H9 (cell line): ENCODE measurements around the gene SNX2. TPM values are rescaled to one million over a fixed set of nuclear protein-coding genes. Genes with fewer than 3 reads are reported as not detected.

Source experiments
- DNase-seq: peaks from one replicate; pipeline ENCODE4 v3.0.0-alpha.2; 2017
- H2AFZ ChIP-seq: one replicate; pipeline ENCODE4 v1.6.1; 2013; ENCODE audit warnings: mild to moderate bottlenecking, low read length, control low read depth, moderate library complexity
- H2AK5ac ChIP-seq: 2 replicates; pipeline ENCODE4 v1.6.1; 2013; ENCODE audit warnings: low read length, control low read depth, mixed read lengths; ENCODE audit not compliant: insufficient read length
- H2BK120ac ChIP-seq: one replicate; pipeline ENCODE4 v1.6.1; 2013; ENCODE audit warnings: low read depth, mild to moderate bottlenecking, low read length, control low read depth, inconsistent platforms; ENCODE audit not compliant: poor library complexity, severe bottlenecking
- H2BK12ac ChIP-seq: 2 replicates; pipeline ENCODE4 v1.6.1; 2013; ENCODE audit warnings: low read length, control low read depth, mixed read lengths, low read depth; ENCODE audit not compliant: insufficient read length
- H2BK15ac ChIP-seq: 2 replicates; pipeline ENCODE4 v1.6.1; 2013; ENCODE audit warnings: low read depth, low read length, control low read depth
- H2BK20ac ChIP-seq: one replicate; pipeline ENCODE4 v1.6.1; 2013; ENCODE audit warnings: low read depth, mild to moderate bottlenecking, low read length, control low read depth, inconsistent platforms; ENCODE audit not compliant: poor library complexity, severe bottlenecking
- H2BK5ac ChIP-seq: 2 replicates; pipeline ENCODE4 v1.6.1; 2013; ENCODE audit warnings: low read length, control low read depth, mixed read lengths; ENCODE audit not compliant: insufficient read length
- H3K14ac ChIP-seq: 2 replicates; pipeline ENCODE4 v1.6.1; 2013; ENCODE audit warnings: low read length, control low read depth; ENCODE audit not compliant: insufficient read depth
- H3K18ac ChIP-seq: 2 replicates; pipeline ENCODE4 v1.6.1; 2013; ENCODE audit warnings: low read depth, mild to moderate bottlenecking, mixed read lengths, low read length, control low read depth; ENCODE audit not compliant: insufficient read length
- H3K23ac ChIP-seq: 2 replicates; pipeline ENCODE4 v1.6.1; 2013; ENCODE audit warnings: low read length, control low read depth, mixed read lengths, low read depth; ENCODE audit not compliant: insufficient read length
- H3K23me2 ChIP-seq: 2 replicates; pipeline ENCODE4 v1.6.1; 2013; ENCODE audit warnings: low read depth, mild to moderate bottlenecking, mixed read lengths, low read length, control low read depth; ENCODE audit not compliant: insufficient read length, poor library complexity, severe bottlenecking
- H3K27ac ChIP-seq: 2 replicates; pipeline ENCODE4 v1.5.1; 2013; ENCODE audit warnings: low read length, control low read depth, mixed read lengths, low read depth; ENCODE audit not compliant: insufficient read length
- H3K27me3 ChIP-seq: 2 replicates; pipeline ENCODE4 v1.6.1; 2013; ENCODE audit warnings: low read length, control low read depth, inconsistent platforms; ENCODE audit not compliant: insufficient read depth
- H3K4ac ChIP-seq: 2 replicates; pipeline ENCODE4 v1.6.1; 2013; ENCODE audit warnings: low read depth, mild to moderate bottlenecking, control low read depth, inconsistent platforms, low read length, moderate library complexity
- H3K4me1 ChIP-seq: 2 replicates; pipeline ENCODE4 v1.6.1; 2013; ENCODE audit warnings: low read length, control low read depth, inconsistent platforms; ENCODE audit not compliant: insufficient read depth
- H3K4me2 ChIP-seq: 2 replicates; pipeline ENCODE4 v1.6.1; 2013; ENCODE audit warnings: low read length, control low read depth, mixed read lengths; ENCODE audit not compliant: insufficient read length, insufficient read depth
- H3K56ac ChIP-seq: 2 replicates; pipeline ENCODE4 v1.6.1; 2013; ENCODE audit warnings: low read depth, mild to moderate bottlenecking, mixed read lengths, low read length, control low read depth; ENCODE audit not compliant: insufficient read length
- H3K79me1 ChIP-seq: 2 replicates; pipeline ENCODE4 v1.6.1; 2013; ENCODE audit warnings: low read depth, mild to moderate bottlenecking, moderate library complexity, low read length, control low read depth, inconsistent platforms; ENCODE audit not compliant: insufficient read depth, poor library complexity, severe bottlenecking
- H3K79me2 ChIP-seq: 2 replicates; pipeline ENCODE4 v1.6.1; 2013; ENCODE audit warnings: low read length, control low read depth, inconsistent platforms; ENCODE audit not compliant: insufficient read depth
- H3K9ac ChIP-seq: 2 replicates; pipeline ENCODE4 v1.6.1; 2013; ENCODE audit warnings: low read length, control low read depth, mixed read lengths; ENCODE audit not compliant: insufficient read length; ENCODE audit errors: extremely low read depth
- H3K9me3 ChIP-seq: one replicate; pipeline ENCODE4 v1.6.1; 2013; ENCODE audit warnings: low read depth, low read length, inconsistent platforms; ENCODE audit not compliant: control insufficient read depth
- H3T11ph ChIP-seq: one replicate; pipeline ENCODE4 v1.6.1; 2013; ENCODE audit warnings: mild to moderate bottlenecking, low read length, control low read depth, inconsistent platforms
- H4K20me1 ChIP-seq: one replicate; pipeline ENCODE4 v1.6.1; 2013; ENCODE audit not compliant: control insufficient read depth, insufficient read length, insufficient read depth
- H4K5ac ChIP-seq: 2 replicates; pipeline ENCODE4 v1.6.1; 2013; ENCODE audit warnings: low read depth, mild to moderate bottlenecking, mixed read lengths, low read length, control low read depth; ENCODE audit not compliant: insufficient read length
- H4K8ac ChIP-seq: replicated peaks from 2 replicates; pipeline ENCODE4 v1.6.1; 2013; ENCODE audit warnings: low read length, control low read depth, mixed read lengths, low read depth; ENCODE audit not compliant: insufficient read length
- H4K91ac ChIP-seq: 2 replicates; pipeline ENCODE4 v1.6.1; 2013; ENCODE audit warnings: low read depth, mild to moderate bottlenecking, moderate library complexity, mixed read lengths, low read length, control low read depth; ENCODE audit not compliant: insufficient read length
- H3K27ac Mint-ChIP-seq, 3 experiments: 2 replicates in 2 of 3; 3 replicates in 1 of 3; pipeline ENCODE4 v1.8.0; 2020 to 2021; ENCODE audit warnings: mixed read lengths in 3 of 3, mild to moderate bottlenecking in 1 of 3, moderate library complexity in 1 of 3
- H3K27me3 Mint-ChIP-seq: 2 replicates; pipeline ENCODE4 v1.8.0; 2021; ENCODE audit warnings: low read depth, mild to moderate bottlenecking, moderate library complexity, mixed read lengths
- H3K36me3 Mint-ChIP-seq, 3 experiments: 2 replicates in 2 of 3; 3 replicates in 1 of 3; pipeline ENCODE4 v1.8.0; 2020 to 2021; ENCODE audit warnings: low read depth in 3 of 3, mixed read lengths in 3 of 3; ENCODE audit not compliant: insufficient read depth in 1 of 3
- H3K4me1 Mint-ChIP-seq, 2 experiments: 2 replicates each; pipeline ENCODE4 v1.8.0; 2020; ENCODE audit warnings: mixed read lengths in 2 of 2
- H3K4me3 Mint-ChIP-seq, 2 experiments: 2 replicates in 1 of 2; 3 replicates in 1 of 2; pipeline ENCODE4 v1.8.0; 2020 to 2021; ENCODE audit warnings: mild to moderate bottlenecking in 2 of 2, mixed read lengths in 2 of 2, moderate library complexity in 1 of 2
- H3K9me3 Mint-ChIP-seq, 2 experiments: 2 replicates in 1 of 2; 3 replicates in 1 of 2; pipeline ENCODE4 v1.8.0; 2020; ENCODE audit warnings: mild to moderate bottlenecking in 2 of 2, mixed read lengths in 2 of 2, moderate library complexity in 1 of 2
- total RNA-seq: library from RNA; stranded (reverse); gene quantifications from 2 replicates; pipeline ENCODE4 v1.2.1, GENCODE V29; 2021
- TF ChIP-seq, protein P1 (sequence below): fragments of 200-600 bp; sonication (generic); conservative IDR thresholded peaks from 3 replicates; pipeline ENCODE4 v1.8.0; 2021; ENCODE audit warnings: antibody characterized with exemption, mild to moderate bottlenecking

Gene SNX2
- total RNA-seq, 1 experiment from 2014 or later: 62.6 TPM

DNA sequence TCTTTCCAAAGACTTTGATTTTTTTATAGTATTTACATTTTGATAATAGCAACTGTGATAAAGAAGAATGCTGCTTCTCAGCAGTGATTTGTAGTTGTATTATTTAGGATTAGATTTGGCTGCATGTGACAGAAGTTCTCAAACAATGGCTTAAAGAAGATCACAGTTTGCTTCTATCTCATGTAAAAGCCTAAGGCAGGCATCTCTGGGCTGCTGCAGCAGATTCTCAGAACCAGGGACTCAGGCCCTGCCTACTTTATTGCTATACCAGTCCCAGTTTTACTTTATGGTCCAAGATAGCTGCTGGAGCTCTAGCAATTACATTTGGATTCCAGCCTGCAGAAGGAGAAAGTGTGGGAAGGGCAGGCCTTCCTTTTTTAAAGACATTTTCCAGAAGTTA, 8.8 kb upstream of the SNX2 start:
- no peaks in the 10 kb centered on the region for H3K9me3 Mint-ChIP-seq
- no peak overlapping the region; a peak in 1 of 7 replicates for H3K27ac Mint-ChIP-seq
- TF ChIP-seq, protein P1, sequence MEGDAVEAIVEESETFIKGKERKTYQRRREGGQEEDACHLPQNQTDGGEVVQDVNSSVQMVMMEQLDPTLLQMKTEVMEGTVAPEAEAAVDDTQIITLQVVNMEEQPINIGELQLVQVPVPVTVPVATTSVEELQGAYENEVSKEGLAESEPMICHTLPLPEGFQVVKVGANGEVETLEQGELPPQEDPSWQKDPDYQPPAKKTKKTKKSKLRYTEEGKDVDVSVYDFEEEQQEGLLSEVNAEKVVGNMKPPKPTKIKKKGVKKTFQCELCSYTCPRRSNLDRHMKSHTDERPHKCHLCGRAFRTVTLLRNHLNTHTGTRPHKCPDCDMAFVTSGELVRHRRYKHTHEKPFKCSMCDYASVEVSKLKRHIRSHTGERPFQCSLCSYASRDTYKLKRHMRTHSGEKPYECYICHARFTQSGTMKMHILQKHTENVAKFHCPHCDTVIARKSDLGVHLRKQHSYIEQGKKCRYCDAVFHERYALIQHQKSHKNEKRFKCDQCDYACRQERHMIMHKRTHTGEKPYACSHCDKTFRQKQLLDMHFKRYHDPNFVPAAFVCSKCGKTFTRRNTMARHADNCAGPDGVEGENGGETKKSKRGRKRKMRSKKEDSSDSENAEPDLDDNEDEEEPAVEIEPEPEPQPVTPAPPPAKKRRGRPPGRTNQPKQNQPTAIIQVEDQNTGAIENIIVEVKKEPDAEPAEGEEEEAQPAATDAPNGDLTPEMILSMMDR: no peak
- Histone ChIP-seq H3K9me3 (no peaks in the 10 kb centered on the region), H4K91ac (no peak overlapping the region), H4K8ac (no peak overlapping the region), H3K18ac (no peak overlapping the region), H3K23me2 (no peaks in the 10 kb centered on the region), H2AFZ (no peak overlapping the region), H2BK5ac (no peak overlapping the region), H3K27me3 (no peaks in the 10 kb centered on the region), H2BK120ac (no peak overlapping the region), H3K4ac (no peak overlapping the region), H4K20me1 (no peaks in the 10 kb centered on the region), H3K4me1 (no peaks in the 10 kb centered on the region; the same call in 1 of the 2 replicates), H2BK20ac (no peak overlapping the region), H2AK5ac (no peak overlapping the region), H3K23ac (no peak overlapping the region), H3K9ac (no peak overlapping the region), H3K14ac (no peak overlapping the region), H3K56ac (no peak overlapping the region), H4K5ac (no peak overlapping the region), H3T11ph (no peak overlapping the region), H3K4me2 (no peak overlapping the region), H3K79me1 (no peaks in the 10 kb centered on the region), H3K27ac (no peak overlapping the region), H2BK15ac (no peak overlapping the region), H2BK12ac (no peak overlapping the region), H3K79me2 (no peaks in the 10 kb centered on the region)
- no peaks in the 10 kb centered on the region; a peak in 1 of 7 replicates for H3K36me3 Mint-ChIP-seq
- H3K4me1 Mint-ChIP-seq: peaks cover 6 to 7% of the 10 kb centered on the region in 2 experiments
- H3K27me3 Mint-ChIP-seq: no peaks in the 10 kb centered on the region
- DNase-seq: no peak
- no peak overlapping the region for H3K4me3 Mint-ChIP-seq
